Stomach (tissue), 9 donors: ENCODE results near the gene TOX2. TPM values are rescaled to one million over a fixed set of nuclear protein-coding genes. Genes with fewer than 3 reads are reported as not detected.

Source experiments
- DNase-seq, 2 donors: peaks; one replicate each; pipeline versions ENCODE4 v3.0.0 to v3.0.0-alpha.2; 2013 to 2019
- H3K27ac ChIP-seq, 5 donors: fragments of 200-600 bp in 4 of 5; sonication (generic) in 4 of 5; one replicate each; pipeline ENCODE4 v1.5.1; 2013 to 2019; ENCODE audit warnings: mild to moderate bottlenecking in 1 of 5, moderate library complexity in 1 of 5
- H3K27me3 ChIP-seq, 3 donors: fragments of 200-600 bp; sonication (generic); one replicate each; pipeline ENCODE4 v1.5.1; 2017 to 2019; ENCODE audit warnings: mixed run types in 1 of 3
- H3K36me3 ChIP-seq, 4 donors: fragments of 200-600 bp; sonication (generic); 1 replicate in 3 of 4; 2 replicates in 1 of 4; pipeline ENCODE4 v1.5.1; 2016 to 2019
- H3K4me1 ChIP-seq, 4 donors: fragments of 200-600 bp; sonication (generic); one replicate each; pipeline ENCODE4 v1.5.1; 2016 to 2019
- H3K4me3 ChIP-seq, 4 donors: fragments of 200-600 bp; sonication (generic) in 3 of 4; one replicate each; pipeline ENCODE4 v1.5.1; 2016 to 2019; ENCODE audit warnings: mild to moderate bottlenecking in 1 of 4
- H3K9me3 ChIP-seq, 4 donors: fragments of 200-600 bp; sonication (generic); one replicate each; pipeline ENCODE4 v1.5.1; 2016 to 2019
- CTCF ChIP-seq, 7 experiments: fragments of 450-650 bp in 4 of 7; fragments of 200-600 bp in 3 of 7; sonication (generic) in 3 of 7; IDR thresholded peaks; one replicate each; pipeline ENCODE4 v1.5.1; 2016 to 2019; ENCODE audit warnings: antibody characterized with exemption in 7 of 7, control low read depth in 2 of 7, mild to moderate bottlenecking in 1 of 7
- EP300 ChIP-seq: sonication (generic); formaldehyde crosslinking; IDR thresholded peaks from one replicate; pipeline ENCODE4 v1.6.1; 2017; ENCODE audit warnings: antibody characterized with exemption
- POLR2A ChIP-seq, 4 donors: fragments of 450-650 bp; IDR thresholded peaks; one replicate each; pipeline ENCODE4 v1.6.1; 2016; ENCODE audit warnings: antibody characterized with exemption in 4 of 4, control low read depth in 2 of 4, mild to moderate bottlenecking in 1 of 4, moderate library complexity in 1 of 4
- POLR2AphosphoS5 ChIP-seq, 3 donors: sonication (generic); formaldehyde crosslinking; IDR thresholded peaks; one replicate each; pipeline ENCODE4 v1.6.1; 2016; ENCODE audit warnings: antibody characterized with exemption in 3 of 3
- WGBS, 5 donors: extraction: QIAGEN DNeasy Blood & Tissue Kit in 3 of 5; methylation state at CpG; one replicate each; pipeline versions ENCODE4 v1.1.5 to v1.1.7; 2013 to 2018; 5-methylcytosine and 5-hydroxymethylcytosine counted together
- intact Hi-C: fragments of 100-400 bp; cut with DNase I; formaldehyde crosslinking; loops from one replicate; pipeline ENCODE4 v1.15.1; 2023; ENCODE audit warnings: low total_unique reads
- polyA plus RNA-seq, 3 donors: library from polyadenylated mRNA; stranded (reverse); fragments of 200-250 nt; gene quantifications; one replicate each; pipeline ENCODE4 v1.2.3, GENCODE V29; 2013
- total RNA-seq, 5 donors: library from RNA; depleted of rRNA; stranded (reverse); fragments of >200 nt; gene quantifications; one replicate each; pipeline versions ENCODE4 v1.1.0 to v1.2.3, GENCODE V29; 2014 to 2016
- donor health status: healthy with polysubstance abuse.
- donor health status: Bipolar disorder and iron deficiency.
- donor health status: healthy.

TOX2 gene
- total and polyA plus RNA-seq, 8 donors: 0.87 to 20.2 (median 7.0) TPM; not detected in 1

- no peak overlapping the region for H3K4me3 ChIP-seq
- no peak overlapping the region for H3K27ac ChIP-seq
- H3K36me3 ChIP-seq: peaks cover 0 to 33% (median 10%) of the 10 kb centered on the region in 4 donors
- no peaks in the 10 kb centered on the region for H3K27me3 ChIP-seq
- peaks cover 0 to 13% (median 3%) of the 10 kb centered on the region in 4 donors for H3K9me3 ChIP-seq
- 61 to 70% (median 66%) methylated on average over 13 of the region's 13 CpGs for WGBS, 5 donors
- intact Hi-C loops: no loop called here
- TF ChIP-seq CTCF (IDR thresholded peaks at IDR 0.05) (peak in 1 of 7 experiments; percentile 12), POLR2AphosphoS5 (IDR thresholded peaks at IDR 0.05) (no peak)
- DNase-seq: peak; percentile 29 to 61
- no peaks in the 10 kb centered on the region for H3K4me1 ChIP-seq
These were observed 141.5 kb downstream of the TOX2 start for GRCh38 chr20:44056010-44056698.

DNA sequence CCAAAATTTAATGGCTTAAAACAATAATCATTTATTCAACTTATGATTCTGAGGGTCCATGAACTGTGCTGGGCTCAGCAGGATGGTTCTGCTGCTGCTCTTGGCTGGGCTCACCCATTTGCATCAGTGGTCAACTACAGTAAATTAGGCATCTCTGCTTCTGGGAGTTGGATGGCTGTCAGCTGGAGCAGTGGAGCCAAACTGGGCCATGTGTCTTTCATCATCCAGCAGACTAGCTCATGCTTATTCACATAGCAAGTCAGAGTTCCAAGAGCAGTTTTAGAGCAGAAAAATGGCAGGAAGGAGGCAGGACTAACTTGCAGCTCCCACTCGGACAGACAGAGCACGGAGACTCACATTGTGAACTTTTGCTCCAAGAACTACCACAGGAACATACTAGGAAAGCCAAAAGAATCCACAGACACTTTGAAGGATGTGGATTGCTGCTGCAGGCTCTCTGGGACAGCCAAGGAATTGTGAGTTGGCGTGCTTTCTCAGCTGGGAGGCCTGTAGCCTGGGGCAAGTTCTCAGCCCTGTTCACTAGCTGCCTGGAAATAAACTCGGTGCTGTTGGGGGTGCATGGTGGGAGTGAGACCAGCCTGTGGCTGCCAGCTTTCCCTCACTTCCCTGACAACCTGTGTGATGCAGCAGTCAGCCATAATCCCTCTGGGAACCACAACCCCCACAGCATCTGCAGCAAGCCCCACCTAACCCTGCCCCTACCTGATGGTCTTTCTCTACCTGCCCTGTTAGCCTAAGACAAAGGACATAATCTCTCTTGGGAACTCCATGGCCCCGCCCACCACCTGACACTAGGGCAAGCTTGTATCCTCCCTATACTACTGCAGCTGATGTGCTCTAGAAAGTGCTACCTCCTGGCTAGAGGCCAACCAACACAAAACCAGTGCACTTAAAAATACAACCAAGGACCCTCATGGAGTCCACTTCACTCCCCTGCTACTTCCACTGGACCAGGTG, 143.3 kb downstream of the TOX2 start:
- Histone ChIP-seq H3K27me3 (no peaks in the 10 kb centered on the region), H3K36me3 (peaks cover 0 to 26% (median 10%) of the 10 kb centered on the region in 4 donors), H3K9me3 (peaks cover 0 to 13% (median 3%) of the 10 kb centered on the region in 4 donors), H3K4me1 (no peaks in the 10 kb centered on the region), H3K4me3 (no peak overlapping the region), H3K27ac (no peak overlapping the region)
- TF ChIP-seq POLR2A (IDR thresholded peaks at IDR 0.05) (no peak), EP300 (no peak), CTCF (IDR thresholded peaks at IDR 0.05) (no peak), POLR2AphosphoS5 (IDR thresholded peaks at IDR 0.05) (no peak)
- intact Hi-C loops: no loop called here
- WGBS, 5 donors: 78 to 90% (median 81%) methylated on average over 3 to 5 of the region's 5 CpGs
- no peak for DNase-seq

DNA sequence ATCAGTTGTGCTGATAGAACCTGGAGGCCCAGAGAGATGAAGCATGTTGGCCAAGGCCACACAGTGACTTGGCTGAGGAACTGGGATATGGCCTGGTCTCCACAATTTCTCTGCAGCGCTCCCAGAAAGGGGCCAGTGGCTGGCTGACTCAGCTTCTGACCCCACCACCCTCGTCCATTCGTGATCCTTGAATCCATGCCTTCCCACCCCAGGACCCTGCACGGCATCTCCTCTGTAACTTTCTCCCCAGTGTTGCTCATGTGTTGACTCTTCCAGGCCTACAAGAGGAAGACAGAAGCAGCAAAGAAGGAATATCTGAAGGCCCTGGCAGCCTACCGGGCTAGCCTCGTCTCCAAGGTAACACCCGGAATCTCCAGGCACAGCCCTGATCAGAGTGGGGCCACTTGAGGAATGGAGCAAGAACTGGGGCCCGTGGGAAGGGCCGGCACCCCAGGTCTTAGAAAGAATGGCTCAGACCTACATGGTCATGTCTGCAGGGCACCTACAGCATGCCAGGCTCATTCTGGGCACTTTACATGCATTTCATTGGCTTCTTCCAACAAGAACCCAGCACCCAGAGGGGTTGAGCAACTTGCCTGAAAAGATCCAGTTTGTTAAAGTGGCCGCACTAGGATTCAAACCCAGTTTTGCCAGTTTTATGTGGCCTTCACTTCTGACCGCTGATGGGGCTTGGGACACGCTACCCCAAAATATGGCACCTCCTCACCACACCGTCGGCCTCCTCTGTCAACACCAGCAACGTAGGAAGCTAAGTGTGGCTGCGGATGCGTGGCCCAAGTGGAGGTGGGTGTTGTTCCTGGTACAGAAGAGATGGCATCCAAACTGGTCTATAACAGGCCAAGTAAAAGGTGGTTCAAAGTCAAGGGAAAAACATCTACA, 150.1 kb downstream of the TOX2 start:
- H3K27me3 ChIP-seq: no peaks in the 10 kb centered on the region
- no peak for DNase-seq
- no peak overlapping the region for H3K4me3 ChIP-seq
- WGBS, 5 donors: 89 to 94% (median 92%) methylated on average over 16 to 17 of the region's 17 CpGs
- H3K4me1 ChIP-seq: peaks cover 0 to 5% (median 0%) of the 10 kb centered on the region in 4 donors
- peaks cover 0 to 8% (median 3%) of the 10 kb centered on the region in 4 donors for H3K36me3 ChIP-seq
- no peak overlapping the region for H3K27ac ChIP-seq
- H3K9me3 ChIP-seq: no peaks in the 10 kb centered on the region
- intact Hi-C loops: no loop called here
- TF ChIP-seq EP300 (no peak), POLR2A (IDR thresholded peaks at IDR 0.05) (no peak), CTCF (IDR thresholded peaks at IDR 0.05) (no peak), POLR2AphosphoS5 (IDR thresholded peaks at IDR 0.05) (no peak)
